Esophagus squamous epithelium (tissue), 4 donors: ENCODE data around the gene BACH1.

Experiments used
- CTCF ChIP-seq, 6 experiments: fragments of 450-650 bp in 4 of 6; fragments of 200-600 bp in 2 of 6; sonication (generic) in 2 of 6; IDR thresholded peaks; one replicate each; pipeline ENCODE4 v1.5.1; 2016 to 2019; ENCODE audit warnings: antibody characterized with exemption in 6 of 6, mild to moderate bottlenecking in 4 of 6, moderate library complexity in 4 of 6
- POLR2A ChIP-seq, 4 donors: fragments of 450-650 bp; IDR thresholded peaks; one replicate each; pipeline ENCODE4 v1.6.1; 2017; ENCODE audit warnings: antibody characterized with exemption in 4 of 4, mild to moderate bottlenecking in 4 of 4, moderate library complexity in 3 of 4

- no peak for TF ChIP-seq CTCF (IDR thresholded peaks at IDR 0.05)
- TF ChIP-seq POLR2A (IDR thresholded peaks at IDR 0.05) = no peak
These were observed 23.5 kb downstream of the BACH1 start for GRCh38 chr21:29321932-29322928.
